NOMO-1 treated with dmso at 0.1 percent for 144 hours (cell line): ENCODE measurements around the gene MRGPRF.

ENCODE experiments used
- DNase-seq: peaks from one replicate; lab custom pipeline; 2025; ENCODE audit not compliant: unreplicated experiment; lab: John Stamatoyannopoulos, UW

The MRGPRF gene

GRCh38 chr11:69013009-69013951 is at the start of gene MRGPRF:
Gene MRGPRF, minus strand, starts transcription at chr11:69013246. Its CDS starts 3,345 bp downstream, at chr11:69009901.
- DNase-seq: no peak

- no peak for DNase-seq
Measured at GRCh38 chr11:69062169-69062855, 49.3 kb upstream of the MRGPRF start.

- DNase-seq: no peak
Measured at GRCh38 chr11:69061713-69062053, 48.6 kb upstream of the MRGPRF start.

- no peak for DNase-seq
Measured at GRCh38 chr11:69060806-69061712, 48.0 kb upstream of the MRGPRF start.

GRCh38 chr11:69059985-69060384 is 46.9 kb upstream of the MRGPRF start:
- DNase-seq: no peak

- no peak for DNase-seq
Measured at GRCh38 chr11:69059429-69059828, 46.4 kb upstream of the MRGPRF start.

- no peak for DNase-seq
Measured at GRCh38 chr11:69058511-69059270, 45.6 kb upstream of the MRGPRF start.

GRCh38 chr11:69057801-69058200 is 44.8 kb upstream of the MRGPRF start:
- DNase-seq: no peak

GRCh38 chr11:69057236-69057635 is 44.2 kb upstream of the MRGPRF start:
- DNase-seq: no peak

- DNase-seq: peak; percentile 95
Measured at GRCh38 chr11:69055598-69056516, 42.8 kb upstream of the MRGPRF start.

- DNase-seq: no peak
Measured at GRCh38 chr11:69055212-69055586, 42.2 kb upstream of the MRGPRF start.

GRCh38 chr11:69054397-69055211 is 41.6 kb upstream of the MRGPRF start:
- no peak for DNase-seq

- DNase-seq: no peak
Measured at GRCh38 chr11:69053546-69054396, 40.7 kb upstream of the MRGPRF start.

- DNase-seq: no peak
Measured at GRCh38 chr11:69053169-69053477, 40.1 kb upstream of the MRGPRF start.

GRCh38 chr11:69052343-69053168 is 39.5 kb upstream of the MRGPRF start:
- no peak for DNase-seq

- DNase-seq: no peak
Measured at GRCh38 chr11:69051381-69052342, 38.6 kb upstream of the MRGPRF start.
